RWPE1 (cell line): ENCODE data around the gene ZNF592.

Experiments
- CTCF ChIA-PET: fragments of 350-600 bp; sonication (Branson Sonifier 250); formaldehyde crosslinking; extraction: SDS; loops from one replicate; lab custom pipeline; 2021; lab: Yijun Ruan, JAX
- POLR2A ChIA-PET: fragments of 400-600 bp; formaldehyde crosslinking; extraction: SDS; loops from one replicate; lab custom pipeline; 2020; ENCODE audit warnings: antibody characterized with exemption; ENCODE audit not compliant: low non-redundant PET; lab: Yijun Ruan, JAX
- DNase-seq: peaks from one replicate; pipeline ENCODE4 v3.0.0; 2012; ENCODE audit warnings: low spot score
- H3K27ac ChIP-seq: fragments of 450-650 bp; 2 replicates; pipeline ENCODE4 v1.5.1; 2017
- TF ChIP-seq, protein P1 (sequence below): fragments of 450-650 bp; conservative IDR thresholded peaks from 2 replicates; pipeline ENCODE4 v1.5.1; 2017; ENCODE audit warnings: low read depth, mild to moderate bottlenecking

ZNF592 gene

DNA sequence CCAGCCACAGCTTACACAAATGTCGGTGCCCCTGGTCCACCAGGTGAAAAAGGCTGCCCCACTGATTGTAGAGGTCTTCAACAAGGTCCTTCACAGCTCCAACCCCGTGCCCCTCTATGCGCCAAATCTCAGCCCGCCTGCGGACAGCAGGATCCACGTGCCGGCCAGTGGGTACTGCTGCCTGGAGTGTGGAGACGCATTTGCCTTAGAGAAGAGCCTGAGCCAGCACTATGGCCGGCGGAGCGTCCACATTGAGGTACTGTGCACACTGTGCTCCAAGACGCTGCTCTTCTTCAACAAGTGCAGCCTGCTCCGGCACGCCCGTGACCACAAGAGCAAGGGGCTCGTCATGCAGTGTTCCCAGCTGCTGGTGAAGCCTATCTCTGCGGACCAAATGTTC lies 35.9 kb downstream of the ZNF592 start:
- CTCF ChIA-PET = interaction anchor here (0.5 kb wide), 1 partner anchor 92 kb away, joined by 6 read pairs; no protein-coding TSS in a partner anchor
- DNase-seq = no peak
- TF ChIP-seq, protein P1, sequence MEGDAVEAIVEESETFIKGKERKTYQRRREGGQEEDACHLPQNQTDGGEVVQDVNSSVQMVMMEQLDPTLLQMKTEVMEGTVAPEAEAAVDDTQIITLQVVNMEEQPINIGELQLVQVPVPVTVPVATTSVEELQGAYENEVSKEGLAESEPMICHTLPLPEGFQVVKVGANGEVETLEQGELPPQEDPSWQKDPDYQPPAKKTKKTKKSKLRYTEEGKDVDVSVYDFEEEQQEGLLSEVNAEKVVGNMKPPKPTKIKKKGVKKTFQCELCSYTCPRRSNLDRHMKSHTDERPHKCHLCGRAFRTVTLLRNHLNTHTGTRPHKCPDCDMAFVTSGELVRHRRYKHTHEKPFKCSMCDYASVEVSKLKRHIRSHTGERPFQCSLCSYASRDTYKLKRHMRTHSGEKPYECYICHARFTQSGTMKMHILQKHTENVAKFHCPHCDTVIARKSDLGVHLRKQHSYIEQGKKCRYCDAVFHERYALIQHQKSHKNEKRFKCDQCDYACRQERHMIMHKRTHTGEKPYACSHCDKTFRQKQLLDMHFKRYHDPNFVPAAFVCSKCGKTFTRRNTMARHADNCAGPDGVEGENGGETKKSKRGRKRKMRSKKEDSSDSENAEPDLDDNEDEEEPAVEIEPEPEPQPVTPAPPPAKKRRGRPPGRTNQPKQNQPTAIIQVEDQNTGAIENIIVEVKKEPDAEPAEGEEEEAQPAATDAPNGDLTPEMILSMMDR = no peak
- POLR2A ChIA-PET = no interaction called here
- H3K27ac ChIP-seq = no peak overlapping the region

DNA sequence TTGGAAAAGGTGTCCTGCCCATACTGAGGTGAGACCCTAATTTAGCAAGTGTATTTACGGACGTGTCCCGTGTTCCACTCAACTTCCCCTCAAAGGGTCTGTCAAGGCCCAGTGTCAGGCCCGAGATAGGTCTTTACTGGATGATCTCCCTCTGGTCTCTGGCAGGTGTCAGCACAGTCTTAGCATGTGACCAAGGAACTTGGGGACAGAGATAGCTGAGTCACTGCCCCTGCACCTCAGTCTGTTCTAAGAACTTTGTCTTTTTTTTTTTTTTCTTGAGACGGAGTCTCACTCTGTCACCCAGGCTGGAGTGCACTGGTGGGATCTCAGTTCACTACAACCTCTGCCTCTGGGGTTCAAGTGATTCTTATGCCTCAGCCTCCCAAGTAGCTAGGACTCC lies 36.7 kb downstream of the ZNF592 start:
- POLR2A ChIA-PET = no interaction called here
- CTCF ChIA-PET = no interaction called here
- DNase-seq = no peak
- no peak overlapping the region for H3K27ac ChIP-seq
- TF ChIP-seq, protein P1 = no peak

DNA sequence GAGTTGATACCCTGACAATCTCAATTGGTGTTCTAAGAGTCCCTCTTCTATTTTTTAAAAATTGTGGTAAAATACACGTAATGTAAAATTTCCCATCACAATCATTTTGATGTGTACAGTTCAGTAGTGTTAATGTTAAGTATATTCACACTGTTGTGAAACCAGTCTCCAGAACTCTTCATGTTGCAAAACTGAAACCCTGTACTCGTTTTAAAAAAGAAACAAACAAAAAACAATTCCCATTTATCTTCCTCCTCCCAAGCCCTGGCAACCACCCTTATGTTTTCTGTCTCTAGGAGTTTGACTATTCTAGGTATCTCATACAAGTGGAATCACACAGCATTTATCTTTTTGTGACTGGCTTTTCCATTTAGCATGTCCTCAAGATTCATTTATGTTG lies 40.1 kb downstream of the ZNF592 start:
- no peak overlapping the region for H3K27ac ChIP-seq
- CTCF ChIA-PET = no interaction called here
- POLR2A ChIA-PET = no interaction called here
- TF ChIP-seq, protein P1 = no peak
- DNase-seq = no peak

DNA sequence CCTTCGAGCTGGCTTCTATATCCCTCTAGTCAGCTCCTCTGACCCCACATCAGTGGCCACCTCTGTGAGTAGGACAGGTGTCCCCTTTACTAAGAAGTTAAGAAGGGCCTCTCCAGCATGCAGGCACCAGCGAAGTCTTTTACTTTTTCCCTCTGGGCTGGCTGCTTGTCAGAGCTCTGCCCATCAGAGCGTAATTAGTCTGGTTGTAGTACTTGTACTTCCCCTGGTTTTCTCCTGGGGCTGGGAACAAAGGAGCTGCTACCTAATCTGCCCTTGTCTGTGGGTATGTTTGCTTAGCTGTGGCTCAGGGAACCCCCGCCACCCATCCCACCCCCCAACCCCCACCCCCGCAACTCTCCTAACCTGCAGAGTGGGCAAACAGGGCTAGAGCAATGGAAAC lies 41.4 kb downstream of the ZNF592 start:
- no peak for DNase-seq
- POLR2A ChIA-PET = no interaction called here
- CTCF ChIA-PET = no interaction called here
- TF ChIP-seq, protein P1 = no peak
- H3K27ac ChIP-seq = no peak overlapping the region

DNA sequence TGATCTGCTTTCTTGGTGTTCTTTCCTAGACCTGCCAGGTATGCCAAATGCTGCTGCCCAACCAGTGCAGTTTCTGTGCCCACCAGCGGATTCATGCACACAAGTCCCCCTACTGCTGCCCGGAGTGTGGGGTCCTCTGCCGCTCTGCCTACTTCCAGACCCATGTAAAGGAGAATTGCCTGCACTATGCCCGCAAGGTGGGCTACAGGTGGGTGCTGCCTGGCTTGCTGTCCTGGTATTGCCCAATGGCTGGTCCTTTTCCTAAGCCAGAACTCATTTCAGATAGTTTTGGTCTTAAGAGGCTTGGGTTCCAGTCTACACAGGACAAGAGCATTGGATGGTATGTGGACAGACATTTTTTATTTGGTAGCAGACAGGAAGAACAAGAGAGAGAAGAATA lies 42.3 kb downstream of the ZNF592 start:
- DNase-seq = no peak
- ChIA-PET POLR2A (no interaction called here), CTCF (no interaction called here)
- TF ChIP-seq, protein P1 = no peak
- no peak overlapping the region for H3K27ac ChIP-seq

DNA sequence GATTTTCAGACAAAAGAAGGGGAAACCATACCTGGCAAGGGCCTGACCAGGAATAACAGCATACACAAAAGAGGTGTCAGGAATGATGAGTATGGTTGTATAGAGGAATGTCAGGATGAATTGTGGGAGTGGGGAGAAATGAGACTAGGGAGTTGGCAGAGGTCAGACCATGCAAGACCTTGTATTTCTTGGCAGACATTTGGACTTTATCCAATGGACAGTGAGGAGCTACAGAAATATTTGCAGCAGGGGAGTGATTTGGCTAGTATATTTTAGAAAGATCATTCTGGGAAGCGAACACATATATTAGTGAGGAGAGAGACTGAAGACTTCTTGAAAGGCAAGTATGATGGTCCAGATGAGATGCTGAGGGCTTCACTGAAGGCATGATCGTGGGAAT lies 43.4 kb downstream of the ZNF592 start:
- ChIA-PET CTCF (no interaction called here), POLR2A (no interaction called here)
- TF ChIP-seq, protein P1 = no peak
- DNase-seq = no peak
- no peak overlapping the region for H3K27ac ChIP-seq
